Osteoblast (primary cell): ENCODE results near the gene NID1. TPM values are rescaled to one million over a fixed set of nuclear protein-coding genes. Genes with fewer than 3 reads are reported as not detected.
A peak's percentile ranks its signal among the peaks of the same experiment; 100 is the strongest.

ENCODE experiments used
- DNase-seq: peaks from one replicate; pipeline ENCODE4 v3.0.0; 2011; ENCODE audit warnings: low spot score, mixed read lengths; ENCODE audit not compliant: insufficient read length; ENCODE audit errors: missing footprints
- H2AFZ ChIP-seq: 2 replicates; pipeline ENCODE4 v1.6.0; 2011; ENCODE audit warnings: mild to moderate bottlenecking, low read length
- H3K27ac ChIP-seq: 2 replicates; pipeline ENCODE4 v1.5.1; 2011; ENCODE audit warnings: mild to moderate bottlenecking, low read depth, low read length, moderate library complexity
- H3K27me3 ChIP-seq: 2 replicates; pipeline ENCODE4 v1.6.0; 2012; ENCODE audit warnings: mild to moderate bottlenecking, control low read depth, inconsistent platforms, low read length, moderate library complexity; ENCODE audit not compliant: insufficient read depth
- H3K36me3 ChIP-seq: 2 replicates; pipeline ENCODE4 v1.5.1; 2011; ENCODE audit warnings: mild to moderate bottlenecking, low read length, control low read depth, moderate library complexity; ENCODE audit not compliant: insufficient read depth
- H3K4me1 ChIP-seq: 2 replicates; pipeline ENCODE4 v1.5.1; 2011; ENCODE audit warnings: mild to moderate bottlenecking, low read length, control low read depth, moderate library complexity; ENCODE audit not compliant: insufficient read depth
- H3K4me2 ChIP-seq: 2 replicates; pipeline ENCODE4 v1.6.0; 2011; ENCODE audit warnings: mild to moderate bottlenecking, low read length; ENCODE audit not compliant: insufficient read depth
- H3K4me3 ChIP-seq: fragments of 200-600 bp; sonication (generic); 3 replicates; pipeline ENCODE4 v1.5.1; 2012; ENCODE audit warnings: mild to moderate bottlenecking, low read length, inconsistent platforms; ENCODE audit not compliant: insufficient read depth
- H3K79me2 ChIP-seq: 2 replicates; pipeline ENCODE4 v1.6.0; 2012; ENCODE audit warnings: mild to moderate bottlenecking, low read length, control low read depth, inconsistent platforms; ENCODE audit not compliant: insufficient read depth
- H3K9me3 ChIP-seq: 2 replicates; pipeline ENCODE4 v1.5.1; 2011; ENCODE audit warnings: low read depth, low read length, control low read depth
- H4K20me1 ChIP-seq: 2 replicates; pipeline ENCODE4 v1.6.0; 2012; ENCODE audit warnings: mild to moderate bottlenecking, low read length, control low read depth; ENCODE audit not compliant: insufficient read depth
- total RNA-seq: library from RNA; depleted of rRNA; stranded (reverse); fragments of >200 nt; gene quantifications from 2 replicates; pipeline ENCODE4 v1.2.3, GENCODE V29; 2012
- TF ChIP-seq, protein P1 (sequence below): IDR thresholded peaks from 2 replicates; pipeline ENCODE4 v1.5.1; 2011; ENCODE audit warnings: mild to moderate bottlenecking, low read depth, low read length, moderate library complexity; ENCODE audit errors: extremely low read depth

The NID1 gene
- total RNA-seq, 1 donor = 40.2 TPM

DNA sequence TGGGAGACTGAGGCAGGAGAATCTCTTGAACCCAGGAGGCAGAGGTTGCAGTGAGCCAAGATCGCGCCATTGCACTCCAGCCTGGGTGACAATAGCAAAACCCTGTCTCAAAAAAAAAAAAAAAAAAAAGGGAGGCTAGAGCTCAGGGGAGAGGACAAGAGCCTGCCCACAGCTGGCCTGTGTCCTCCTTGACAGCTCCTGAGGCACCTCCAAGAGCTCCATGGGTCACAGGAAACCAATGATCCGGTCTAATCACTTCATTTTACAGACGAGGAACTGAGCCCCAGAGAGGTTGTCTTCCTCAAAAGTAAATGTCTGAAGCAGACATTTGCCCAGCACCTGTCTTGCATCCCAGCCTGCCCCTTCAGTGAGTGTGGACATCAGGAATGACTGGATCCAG lies 49.4 kb downstream of the NID1 start:
- TF ChIP-seq, protein P1, sequence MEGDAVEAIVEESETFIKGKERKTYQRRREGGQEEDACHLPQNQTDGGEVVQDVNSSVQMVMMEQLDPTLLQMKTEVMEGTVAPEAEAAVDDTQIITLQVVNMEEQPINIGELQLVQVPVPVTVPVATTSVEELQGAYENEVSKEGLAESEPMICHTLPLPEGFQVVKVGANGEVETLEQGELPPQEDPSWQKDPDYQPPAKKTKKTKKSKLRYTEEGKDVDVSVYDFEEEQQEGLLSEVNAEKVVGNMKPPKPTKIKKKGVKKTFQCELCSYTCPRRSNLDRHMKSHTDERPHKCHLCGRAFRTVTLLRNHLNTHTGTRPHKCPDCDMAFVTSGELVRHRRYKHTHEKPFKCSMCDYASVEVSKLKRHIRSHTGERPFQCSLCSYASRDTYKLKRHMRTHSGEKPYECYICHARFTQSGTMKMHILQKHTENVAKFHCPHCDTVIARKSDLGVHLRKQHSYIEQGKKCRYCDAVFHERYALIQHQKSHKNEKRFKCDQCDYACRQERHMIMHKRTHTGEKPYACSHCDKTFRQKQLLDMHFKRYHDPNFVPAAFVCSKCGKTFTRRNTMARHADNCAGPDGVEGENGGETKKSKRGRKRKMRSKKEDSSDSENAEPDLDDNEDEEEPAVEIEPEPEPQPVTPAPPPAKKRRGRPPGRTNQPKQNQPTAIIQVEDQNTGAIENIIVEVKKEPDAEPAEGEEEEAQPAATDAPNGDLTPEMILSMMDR = no peak
- H3K4me2 ChIP-seq = no peak overlapping the region
- no peak overlapping the region for H3K4me3 ChIP-seq
- no peaks in the 10 kb centered on the region for H3K27me3 ChIP-seq
- H3K4me1 ChIP-seq = peaks cover 14% of the 10 kb centered on the region
- no peak overlapping the region for H2AFZ ChIP-seq
- H3K27ac ChIP-seq = no peak overlapping the region
- peak; percentile 3 for DNase-seq
- H3K79me2 ChIP-seq = no peaks in the 10 kb centered on the region
- no peaks in the 10 kb centered on the region for H3K36me3 ChIP-seq
- H3K9me3 ChIP-seq = no peaks in the 10 kb centered on the region
- no peaks in the 10 kb centered on the region for H4K20me1 ChIP-seq

DNA sequence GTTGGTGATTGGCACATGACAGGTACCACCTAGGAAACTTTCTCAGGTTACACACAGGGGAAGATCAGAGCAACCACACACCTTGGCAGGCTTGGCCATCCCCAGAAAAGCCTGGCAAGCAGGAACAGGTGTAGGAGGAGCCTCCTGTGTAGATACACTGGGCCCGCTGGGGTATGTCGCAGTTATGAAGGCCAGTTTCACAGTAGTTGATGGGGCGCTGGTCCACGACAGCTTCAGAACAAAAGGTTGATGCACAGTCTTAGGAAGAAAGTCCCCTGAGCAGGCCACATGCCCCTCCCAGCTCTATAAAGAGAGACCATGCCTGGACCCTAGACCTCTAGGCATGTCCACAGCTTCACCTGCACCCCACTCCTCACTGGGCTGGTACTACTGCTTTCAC lies 51.6 kb downstream of the NID1 start:
- Histone ChIP-seq H3K4me2 (no peak overlapping the region), H3K79me2 (no peaks in the 10 kb centered on the region), H3K4me3 (no peak overlapping the region), H3K36me3 (no peaks in the 10 kb centered on the region), H3K4me1 (peaks cover 24% of the 10 kb centered on the region), H3K27ac (no peak overlapping the region), H3K27me3 (no peaks in the 10 kb centered on the region), H2AFZ (no peak overlapping the region), H4K20me1 (no peaks in the 10 kb centered on the region), H3K9me3 (no peaks in the 10 kb centered on the region)
- DNase-seq = no peak
- TF ChIP-seq, protein P1 = no peak

DNA sequence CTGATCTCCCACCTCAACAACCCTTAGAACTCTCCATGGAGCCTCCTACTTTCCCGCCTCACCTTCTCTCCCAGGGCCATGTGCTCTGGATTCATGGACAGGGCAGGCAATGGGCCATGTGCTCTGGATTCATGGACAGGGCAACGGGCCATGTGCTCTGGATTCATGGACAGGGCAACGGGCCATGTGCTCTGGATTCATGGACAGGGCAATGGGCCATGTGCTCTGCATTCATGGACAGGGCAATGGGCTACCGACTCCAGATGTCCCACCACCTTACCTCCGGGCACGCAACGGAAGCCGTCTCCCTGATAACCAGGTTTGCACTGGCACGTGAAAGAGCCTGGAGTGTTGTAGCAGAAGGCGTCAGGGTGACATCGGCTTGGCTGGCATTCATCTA lies 53.2 kb downstream of the NID1 start:
- Histone ChIP-seq H3K4me3 (no peak overlapping the region), H4K20me1 (no peaks in the 10 kb centered on the region), H3K9me3 (no peaks in the 10 kb centered on the region), H3K79me2 (no peaks in the 10 kb centered on the region), H3K4me2 (no peak overlapping the region), H2AFZ (no peak overlapping the region), H3K27me3 (no peaks in the 10 kb centered on the region), H3K27ac (no peak overlapping the region), H3K4me1 (peaks cover 19% of the 10 kb centered on the region), H3K36me3 (no peaks in the 10 kb centered on the region)
- TF ChIP-seq, protein P1 = no peak
- DNase-seq = peak; percentile 14

DNA sequence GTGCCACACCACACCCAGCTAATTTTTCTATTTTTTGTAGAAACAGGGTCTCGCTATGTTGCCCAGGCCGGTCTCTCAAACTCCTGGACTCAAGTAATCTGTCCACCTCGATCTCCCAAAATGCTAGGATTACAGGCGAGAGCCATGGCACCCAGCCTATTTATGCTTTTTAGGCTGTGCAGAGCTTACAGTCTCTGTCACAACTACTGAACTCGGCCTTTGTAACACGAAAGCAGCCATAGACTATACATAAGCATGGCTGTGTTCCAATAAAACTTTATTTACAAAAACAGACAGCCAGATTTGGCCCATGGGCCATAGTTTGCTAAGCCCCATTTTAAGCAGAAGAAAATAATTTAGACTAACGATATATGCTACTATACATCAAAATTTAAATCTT lies 54.4 kb downstream of the NID1 start:
- no peaks in the 10 kb centered on the region for H3K27me3 ChIP-seq
- H3K27ac ChIP-seq = peak overlapping the region; percentile 16
- TF ChIP-seq, protein P1 = no peak
- H3K4me3 ChIP-seq = no peak overlapping the region
- no peaks in the 10 kb centered on the region for H3K9me3 ChIP-seq
- H3K4me2 ChIP-seq = no peak overlapping the region
- no peaks in the 10 kb centered on the region for H4K20me1 ChIP-seq
- H2AFZ ChIP-seq = no peak overlapping the region
- no peak for DNase-seq
- no peaks in the 10 kb centered on the region for H3K36me3 ChIP-seq
- H3K79me2 ChIP-seq = no peaks in the 10 kb centered on the region
- peaks cover 10% of the 10 kb centered on the region for H3K4me1 ChIP-seq
